ENCODE data around the gene CACNA2D3.
A peak's percentile ranks its signal among the peaks of the same experiment; 100 is the strongest.

Gene CACNA2D3

GRCh38 chr3:54830658-54831057 lies 708.3 kb downstream of the CACNA2D3 start:
- TF ChIP-seq CTCF (IDR thresholded peaks at IDR 0.05; ENCODE audit: low read depth, low read length): peak; percentile 79
- in situ Hi-C loops (cut with HindIII; ENCODE audit: low sequenced_read_pairs): no loop called here
- DNase-seq (ENCODE audit: low read depth, low spot score): peak; percentile 26
- H3K4me3 ChIP-seq (ENCODE audit: low read depth, low read length): no peak overlapping the region

DNA sequence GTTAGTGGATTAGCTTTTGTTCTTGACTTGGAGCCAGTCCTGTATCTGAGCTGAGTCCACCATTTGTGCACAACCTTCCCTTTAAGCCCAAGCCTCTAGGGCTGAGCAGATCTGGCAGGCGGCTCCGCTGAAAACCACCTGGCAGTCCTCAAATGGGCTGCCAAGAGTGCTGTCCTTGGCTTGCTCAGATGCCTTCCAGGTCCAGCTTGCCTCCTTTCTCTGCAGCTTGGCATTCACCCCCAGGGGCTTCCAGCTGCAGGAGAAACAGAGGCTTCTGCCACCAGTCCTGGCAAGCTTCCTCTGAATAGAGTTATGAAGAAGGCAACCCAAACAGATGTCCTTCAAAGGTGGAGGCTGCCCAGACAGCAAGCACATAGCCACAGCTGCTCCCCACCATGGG lies 708.8 kb downstream of the CACNA2D3 start:
- no peak overlapping the region for H3K4me3 ChIP-seq (ENCODE audit: low read depth, low read length)
- no peak for TF ChIP-seq CTCF (IDR thresholded peaks at IDR 0.05; ENCODE audit: low read depth, low read length)
- in situ Hi-C loops (cut with HindIII; ENCODE audit: low sequenced_read_pairs): no loop called here
- DNase-seq (ENCODE audit: low read depth, low spot score): no peak

- no peak for TF ChIP-seq CTCF (IDR thresholded peaks at IDR 0.05; ENCODE audit: low read depth, low read length)
- in situ Hi-C loops (cut with HindIII; ENCODE audit: low sequenced_read_pairs): no loop called here
- H3K4me3 ChIP-seq (ENCODE audit: low read depth, low read length): no peak overlapping the region
- no peak for DNase-seq (ENCODE audit: low read depth, low spot score)
These were observed 710.5 kb downstream of the CACNA2D3 start for GRCh38 chr3:54832876-54833275.

DNA sequence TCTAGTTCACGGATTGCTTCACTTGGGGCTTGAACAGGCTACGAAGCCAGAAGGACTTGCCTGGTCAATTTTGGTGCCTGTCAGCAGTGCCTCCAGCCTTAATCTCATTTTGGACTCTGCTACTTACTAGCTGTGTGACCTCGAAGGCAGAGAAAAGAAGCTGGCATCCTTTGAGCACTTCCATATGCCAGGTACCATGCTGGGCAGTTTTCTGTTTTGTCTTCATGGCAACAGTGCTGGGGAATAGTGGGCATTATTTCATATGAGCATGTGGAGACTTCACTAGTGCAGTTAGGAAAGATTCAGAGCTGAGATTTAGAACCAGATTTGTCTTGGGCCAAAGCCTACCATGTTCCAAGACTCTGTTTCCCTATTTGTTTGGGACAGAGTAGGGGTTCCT lies 713.3 kb downstream of the CACNA2D3 start:
- no peak for TF ChIP-seq CTCF (IDR thresholded peaks at IDR 0.05; ENCODE audit: low read depth, low read length)

GRCh38 chr3:54836871-54837270 lies 714.5 kb downstream of the CACNA2D3 start:
- H3K4me3 ChIP-seq (ENCODE audit: low read depth, low read length): no peak overlapping the region
- DNase-seq (ENCODE audit: low read depth, low spot score): no peak
- no peak for TF ChIP-seq CTCF (IDR thresholded peaks at IDR 0.05; ENCODE audit: low read depth, low read length)
- in situ Hi-C loops (cut with HindIII; ENCODE audit: low sequenced_read_pairs): no loop called here

More for the DNA sequence above, 713.3 kb downstream of the CACNA2D3 start:
- in situ Hi-C loops (cut with HindIII; ENCODE audit: low sequenced_read_pairs): no loop called here
- DNase-seq (ENCODE audit: low read depth, low spot score): no peak
- no peak overlapping the region for H3K4me3 ChIP-seq (ENCODE audit: low read depth, low read length)

- TF ChIP-seq CTCF (IDR thresholded peaks at IDR 0.05; ENCODE audit: low read depth, low read length): peak; percentile 42
- in situ Hi-C loops (cut with HindIII; ENCODE audit: low sequenced_read_pairs): no loop called here
- DNase-seq (ENCODE audit: low read depth, low spot score): peak; percentile 54
- no peak overlapping the region for H3K4me3 ChIP-seq (ENCODE audit: low read depth, low read length)
These were observed 715.6 kb downstream of the CACNA2D3 start for GRCh38 chr3:54837964-54838363.

DNA sequence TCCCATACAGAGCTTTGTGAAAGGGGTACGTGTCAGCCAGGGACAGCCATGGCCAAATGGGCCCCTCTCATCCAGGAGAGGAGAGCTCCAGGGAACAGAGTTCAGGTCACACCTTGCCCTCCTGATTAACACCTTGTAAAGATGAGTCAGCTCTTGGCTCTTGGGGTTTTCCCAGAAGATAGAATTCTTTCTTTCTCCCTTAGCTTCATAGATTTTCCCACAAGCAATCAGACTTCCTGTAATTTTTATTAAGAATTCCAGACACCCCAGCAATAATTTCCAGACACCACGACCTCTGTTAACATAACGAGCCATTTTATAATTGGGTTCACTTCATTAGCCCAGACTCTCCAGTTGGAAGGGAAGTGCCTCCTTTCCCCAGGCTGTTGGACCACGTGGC lies 719.1 kb downstream of the CACNA2D3 start:
- DNase-seq (ENCODE audit: low read depth, low spot score): no peak
- in situ Hi-C loops (cut with HindIII; ENCODE audit: low sequenced_read_pairs): no loop called here
- no peak overlapping the region for H3K4me3 ChIP-seq (ENCODE audit: low read depth, low read length)
- TF ChIP-seq CTCF (IDR thresholded peaks at IDR 0.05; ENCODE audit: low read depth, low read length): no peak
